ENCODE measurements around the gene SEC14L1. TPM values are rescaled to one million over a fixed set of nuclear protein-coding genes. Genes with fewer than 3 reads are reported as not detected.

SEC14L1 gene
- total and polyA plus RNA-seq, 4 donors, result 17.0 to 52.0 (median 26.8) TPM

GRCh38 chr17:77132411-77133086, 8.2 kb upstream of the SEC14L1 start:
- Histone ChIP-seq H3K4me3 (ENCODE audit: low read depth in 1 of 3, low read length in 3 of 3) (no peak overlapping the region), H3K27me3 (ENCODE audit: control insufficient read depth in 4 of 4, insufficient read depth in 4 of 4, low read length in 3 of 4) (no peaks in the 10 kb centered on the region), H3K4me1 (ENCODE audit: control insufficient read depth in 4 of 4, insufficient read depth in 4 of 4, low read length in 3 of 4) (no peaks in the 10 kb centered on the region), H3K36me3 (ENCODE audit: control insufficient read depth in 4 of 4, insufficient read depth in 3 of 4, low read depth in 1 of 4, low read length in 3 of 4) (no peaks in the 10 kb centered on the region), H3K9me3 (ENCODE audit: control insufficient read depth in 4 of 4, low read length in 3 of 4) (peaks cover 0 to 3% (median 0%) of the 10 kb centered on the region in 4 donors), H3K9ac (ENCODE audit: low read depth in 1 of 2, low read length in 2 of 2) (no peak overlapping the region), H3K27ac (ENCODE audit: low read depth in 1 of 2, low read length in 2 of 2) (no peak overlapping the region)
- no peak for DNase-seq (ENCODE audit: low spot score)
- TF ChIP-seq EGR1 (IDR thresholded peaks at IDR 0.05; ENCODE audit: low read depth in 2 of 2), result no peak
- TF ChIP-seq, protein P1, sequence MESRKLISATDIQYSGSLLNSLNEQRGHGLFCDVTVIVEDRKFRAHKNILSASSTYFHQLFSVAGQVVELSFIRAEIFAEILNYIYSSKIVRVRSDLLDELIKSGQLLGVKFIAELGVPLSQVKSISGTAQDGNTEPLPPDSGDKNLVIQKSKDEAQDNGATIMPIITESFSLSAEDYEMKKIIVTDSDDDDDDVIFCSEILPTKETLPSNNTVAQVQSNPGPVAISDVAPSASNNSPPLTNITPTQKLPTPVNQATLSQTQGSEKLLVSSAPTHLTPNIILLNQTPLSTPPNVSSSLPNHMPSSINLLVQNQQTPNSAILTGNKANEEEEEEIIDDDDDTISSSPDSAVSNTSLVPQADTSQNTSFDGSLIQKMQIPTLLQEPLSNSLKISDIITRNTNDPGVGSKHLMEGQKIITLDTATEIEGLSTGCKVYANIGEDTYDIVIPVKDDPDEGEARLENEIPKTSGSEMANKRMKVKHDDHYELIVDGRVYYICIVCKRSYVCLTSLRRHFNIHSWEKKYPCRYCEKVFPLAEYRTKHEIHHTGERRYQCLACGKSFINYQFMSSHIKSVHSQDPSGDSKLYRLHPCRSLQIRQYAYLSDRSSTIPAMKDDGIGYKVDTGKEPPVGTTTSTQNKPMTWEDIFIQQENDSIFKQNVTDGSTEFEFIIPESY (IDR thresholded peaks at IDR 0.05), result no peak
- no peak for TF ChIP-seq HNF4G (IDR thresholded peaks at IDR 0.05)
- no peak for TF ChIP-seq FOXA2 (IDR thresholded peaks at IDR 0.05)
- no peak for TF ChIP-seq NR2F2 (IDR thresholded peaks at IDR 0.05)
- no peak for TF ChIP-seq ATF3 (IDR thresholded peaks at IDR 0.05)
- TF ChIP-seq, protein P2, sequence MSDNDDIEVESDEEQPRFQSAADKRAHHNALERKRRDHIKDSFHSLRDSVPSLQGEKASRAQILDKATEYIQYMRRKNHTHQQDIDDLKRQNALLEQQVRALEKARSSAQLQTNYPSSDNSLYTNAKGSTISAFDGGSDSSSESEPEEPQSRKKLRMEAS (IDR thresholded peaks at IDR 0.05), result no peak
- TF ChIP-seq YY1 (IDR thresholded peaks at IDR 0.05), result no peak
- TF ChIP-seq, protein P3, sequence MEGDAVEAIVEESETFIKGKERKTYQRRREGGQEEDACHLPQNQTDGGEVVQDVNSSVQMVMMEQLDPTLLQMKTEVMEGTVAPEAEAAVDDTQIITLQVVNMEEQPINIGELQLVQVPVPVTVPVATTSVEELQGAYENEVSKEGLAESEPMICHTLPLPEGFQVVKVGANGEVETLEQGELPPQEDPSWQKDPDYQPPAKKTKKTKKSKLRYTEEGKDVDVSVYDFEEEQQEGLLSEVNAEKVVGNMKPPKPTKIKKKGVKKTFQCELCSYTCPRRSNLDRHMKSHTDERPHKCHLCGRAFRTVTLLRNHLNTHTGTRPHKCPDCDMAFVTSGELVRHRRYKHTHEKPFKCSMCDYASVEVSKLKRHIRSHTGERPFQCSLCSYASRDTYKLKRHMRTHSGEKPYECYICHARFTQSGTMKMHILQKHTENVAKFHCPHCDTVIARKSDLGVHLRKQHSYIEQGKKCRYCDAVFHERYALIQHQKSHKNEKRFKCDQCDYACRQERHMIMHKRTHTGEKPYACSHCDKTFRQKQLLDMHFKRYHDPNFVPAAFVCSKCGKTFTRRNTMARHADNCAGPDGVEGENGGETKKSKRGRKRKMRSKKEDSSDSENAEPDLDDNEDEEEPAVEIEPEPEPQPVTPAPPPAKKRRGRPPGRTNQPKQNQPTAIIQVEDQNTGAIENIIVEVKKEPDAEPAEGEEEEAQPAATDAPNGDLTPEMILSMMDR (IDR thresholded peaks at IDR 0.05; ENCODE audit: low read depth, low read length, missing input control), result no peak
- TF ChIP-seq REST (IDR thresholded peaks at IDR 0.05), result no peak
- WGBS, result 88% methylated on average over 9 of the region's 9 CpGs

DNA sequence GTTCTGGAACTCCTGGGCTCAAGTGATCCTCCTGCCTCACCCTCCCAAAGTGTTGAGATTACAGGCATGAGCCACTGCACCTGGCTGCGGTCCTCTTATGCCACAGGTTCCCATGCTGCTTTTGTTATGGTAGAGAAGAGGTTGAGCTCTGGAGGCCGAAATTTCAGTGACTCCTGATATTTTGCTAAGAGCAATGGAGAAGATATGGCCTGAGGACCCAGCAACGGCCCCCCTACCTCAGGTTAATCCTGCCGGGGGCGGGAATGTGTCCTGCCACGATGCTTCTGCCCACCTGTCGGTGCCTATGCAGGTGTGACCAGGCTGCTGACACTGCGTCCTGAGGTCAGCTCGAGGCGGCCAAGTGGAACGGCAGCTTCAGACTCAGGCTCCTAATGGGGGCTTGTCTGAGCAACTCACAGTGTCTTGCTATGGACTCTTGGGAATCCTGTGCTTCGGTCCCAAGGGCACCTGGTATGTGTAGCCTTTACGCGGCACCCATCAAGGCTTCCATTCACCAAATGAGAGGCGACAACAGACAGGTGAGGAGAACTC, 7.6 kb upstream of the SEC14L1 start:
- Histone ChIP-seq H3K9me3 (ENCODE audit: control insufficient read depth in 4 of 4, low read length in 3 of 4) (peaks cover 0 to 3% (median 0%) of the 10 kb centered on the region in 4 donors), H3K4me3 (ENCODE audit: low read depth in 1 of 3, low read length in 3 of 3) (no peak overlapping the region), H3K27ac (ENCODE audit: low read depth in 1 of 2, low read length in 2 of 2) (no peak overlapping the region), H3K36me3 (ENCODE audit: control insufficient read depth in 4 of 4, insufficient read depth in 3 of 4, low read depth in 1 of 4, low read length in 3 of 4) (no peaks in the 10 kb centered on the region), H3K4me1 (ENCODE audit: control insufficient read depth in 4 of 4, insufficient read depth in 4 of 4, low read length in 3 of 4) (no peaks in the 10 kb centered on the region), H3K27me3 (ENCODE audit: control insufficient read depth in 4 of 4, insufficient read depth in 4 of 4, low read length in 3 of 4) (no peaks in the 10 kb centered on the region), H3K9ac (ENCODE audit: low read depth in 1 of 2, low read length in 2 of 2) (no peak overlapping the region)
- 95% methylated on average over 15 of the region's 15 CpGs for WGBS
- DNase-seq (ENCODE audit: low spot score), result no peak
- TF ChIP-seq YY1 (IDR thresholded peaks at IDR 0.05), result no peak
- TF ChIP-seq, protein P3 (IDR thresholded peaks at IDR 0.05; ENCODE audit: low read depth, low read length, missing input control), result no peak
- TF ChIP-seq NR2F2 (IDR thresholded peaks at IDR 0.05), result no peak
- no peak for TF ChIP-seq GABPA (IDR thresholded peaks at IDR 0.05 in 1 of 2, conservative IDR thresholded peaks at IDR 0.05 in 1 of 2)
- no peak for TF ChIP-seq HNF4G (IDR thresholded peaks at IDR 0.05)
- no peak for TF ChIP-seq HNF4A (conservative IDR thresholded peaks at IDR 0.05)
- TF ChIP-seq, protein P2 (IDR thresholded peaks at IDR 0.05), result no peak
- TF ChIP-seq RXRA (IDR thresholded peaks at IDR 0.05), result no peak
- no peak for TF ChIP-seq TAF1 (conservative IDR thresholded peaks at IDR 0.05)
- no peak for TF ChIP-seq REST (IDR thresholded peaks at IDR 0.05)
- no peak for TF ChIP-seq JUND (IDR thresholded peaks at IDR 0.05)
- no peak for TF ChIP-seq EGR1 (IDR thresholded peaks at IDR 0.05; ENCODE audit: low read depth in 2 of 2)
